Amygdala (tissue), 56 donors: ENCODE measurements around the gene VAMP2.

Experiments
- DNase-seq, 56 donors: peaks; one replicate each; lab custom pipeline; 2025; lab: John Stamatoyannopoulos, UW

VAMP2 gene

GRCh38 chr17:8126491-8127066, 36.2 kb downstream of the VAMP2 start:
- DNase-seq, result peak in 15 of 56 donors; percentile 10 to 68 (median 35)

DNA sequence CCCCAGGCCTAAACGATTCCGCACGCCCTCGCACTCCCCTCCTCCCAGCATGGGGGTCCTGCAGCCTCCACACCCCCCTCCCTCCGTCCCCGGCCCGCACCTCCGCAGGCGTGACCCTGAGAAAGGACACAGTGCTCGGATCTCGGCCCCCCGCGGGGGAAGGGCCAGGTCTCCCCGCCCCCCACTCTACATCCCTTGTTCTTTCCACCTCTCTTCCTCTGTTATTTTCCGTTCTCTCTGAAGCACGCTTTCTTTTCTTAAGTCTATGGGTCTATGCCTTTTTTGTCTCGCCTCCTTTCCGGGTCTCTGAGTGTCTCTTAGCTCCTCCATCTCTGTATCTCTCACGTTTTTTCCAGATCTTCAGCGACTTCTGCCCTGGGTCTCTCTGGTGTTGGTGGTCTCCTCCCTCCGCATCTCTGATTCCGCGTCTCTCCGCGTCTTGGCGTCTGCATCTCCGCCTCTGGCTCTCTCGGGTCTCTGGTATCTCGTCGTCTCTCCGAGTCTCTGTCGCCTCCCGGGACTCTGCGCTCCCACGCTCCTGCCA, 36.7 kb downstream of the VAMP2 start:
- DNase-seq, result peak in 4 of 56 donors; percentile 52 to 68 (median 60)

DNA sequence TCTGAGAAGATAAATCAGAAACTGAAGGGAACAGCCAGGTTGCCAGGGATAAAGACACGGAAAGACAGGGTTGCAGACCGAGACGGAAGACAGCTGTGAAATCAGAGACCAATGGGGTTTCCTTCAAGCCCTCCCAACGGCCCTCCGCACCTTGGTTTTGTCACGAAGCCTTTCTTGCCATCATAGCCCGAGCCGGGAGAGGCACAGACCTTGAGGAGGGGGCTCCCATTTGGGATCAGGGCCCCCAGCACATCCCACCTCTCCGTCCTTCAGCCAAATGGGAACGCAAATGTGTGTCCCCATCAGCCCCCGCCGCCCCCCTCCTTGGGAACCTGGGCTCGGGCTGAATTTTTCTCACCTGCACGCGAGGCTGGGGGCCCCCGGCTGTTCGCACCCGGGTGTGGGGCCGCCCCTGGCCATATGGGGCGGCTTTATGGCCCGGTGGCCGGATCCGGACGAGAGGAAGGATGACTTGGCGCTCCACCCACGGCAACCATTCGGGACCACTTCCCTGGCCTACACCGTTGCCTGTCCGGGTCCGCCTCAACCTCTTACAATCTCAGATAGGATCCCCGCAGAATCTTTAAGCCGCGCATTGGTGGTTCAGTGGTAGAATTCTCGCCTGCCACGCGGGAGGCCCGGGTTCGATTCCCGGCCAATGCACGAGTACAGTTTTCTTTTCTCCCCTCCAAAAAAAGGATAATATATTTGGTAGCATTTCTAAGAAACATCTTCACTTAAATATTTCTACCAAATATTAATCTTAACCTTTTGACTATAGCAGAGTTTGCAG, 37.4 kb downstream of the VAMP2 start:
- peak in 52 of 56 donors; percentile 26 to 92 (median 69) for DNase-seq

DNA sequence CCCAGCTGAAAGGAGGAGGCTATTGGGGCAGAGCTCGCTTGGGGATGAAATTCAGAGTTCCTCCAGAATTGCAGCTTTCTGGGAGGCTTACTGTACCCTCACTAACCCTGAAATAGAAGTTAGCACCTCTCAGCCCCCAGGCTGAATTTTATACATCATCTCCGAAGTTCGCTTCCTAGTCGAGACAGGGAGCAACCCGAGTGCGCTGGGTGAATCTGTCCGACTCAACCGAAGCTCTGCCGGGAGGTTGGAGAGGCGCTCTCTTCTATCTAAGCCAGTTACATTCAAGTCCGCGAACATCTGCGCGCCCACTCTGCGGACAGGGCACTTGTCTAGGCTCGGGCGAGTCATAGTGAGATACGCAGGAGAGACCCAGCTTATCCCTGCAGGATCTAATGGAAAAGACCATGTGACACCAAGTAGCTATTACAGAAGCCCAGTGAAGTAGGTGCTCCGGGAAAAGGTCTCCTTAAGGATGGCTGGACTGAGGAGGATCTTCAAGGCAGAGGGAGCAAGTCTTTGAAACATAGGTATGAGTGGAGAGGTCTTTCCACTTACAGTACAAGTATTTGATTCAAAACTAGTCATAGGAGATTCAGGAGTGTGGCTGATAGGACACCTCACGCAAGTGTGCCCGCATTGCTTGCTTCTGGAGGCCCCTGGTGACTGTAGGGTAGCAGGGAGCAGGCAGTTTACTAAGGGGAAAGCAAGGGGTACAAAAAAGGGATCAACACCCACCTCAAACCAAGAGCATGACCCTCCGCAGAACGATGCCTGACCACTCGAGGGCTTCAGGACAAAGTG, 38.2 kb downstream of the VAMP2 start:
- peak in 6 of 56 donors; percentile 4 to 34 (median 20) for DNase-seq

GRCh38 chr17:8123695-8124349, 38.9 kb downstream of the VAMP2 start, which contains the start of gene HES7:
Gene HES7, minus strand, starts transcription at chr17:8124106. Its CDS starts 22 bp downstream, at chr17:8124084.
- no peak for DNase-seq

- DNase-seq, result peak in 6 of 56 donors; percentile 9 to 50 (median 29)
Measured at GRCh38 chr17:8122924-8123694, 39.6 kb downstream of the VAMP2 start.

DNA sequence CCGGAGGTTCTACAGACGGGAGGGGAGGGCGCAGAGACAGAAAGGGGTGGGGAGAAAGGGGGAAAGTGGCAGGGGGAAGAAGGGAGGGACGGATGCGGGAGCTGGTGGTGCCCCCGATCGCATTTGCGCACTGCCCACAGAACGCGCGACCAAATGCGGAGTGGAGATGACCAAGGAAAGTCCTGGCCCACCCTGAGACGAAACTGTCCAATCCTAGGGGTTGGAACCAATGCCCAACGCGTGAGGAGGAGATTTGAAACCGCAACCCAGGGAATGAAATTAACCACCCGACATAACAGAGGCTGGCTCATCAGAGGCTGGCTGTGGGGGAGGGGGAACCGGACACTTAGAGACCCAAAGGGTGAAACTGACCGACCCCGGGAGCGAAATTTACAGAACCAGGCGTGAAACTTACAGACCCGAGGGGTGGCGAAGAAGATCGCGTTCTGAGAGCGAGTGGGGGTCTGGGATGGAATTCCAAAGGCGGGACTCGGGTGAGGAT, 40.3 kb downstream of the VAMP2 start:
- peak in 5 of 56 donors; percentile 30 to 50 (median 42) for DNase-seq

- peak in 44 of 56 donors; percentile 10 to 82 (median 58) for DNase-seq
Measured at GRCh38 chr17:8121681-8122421, 40.9 kb downstream of the VAMP2 start.

- peak in 3 of 56 donors; percentile 52 to 71 (median 69) for DNase-seq
Measured at GRCh38 chr17:8121407-8121680, 41.4 kb downstream of the VAMP2 start.

GRCh38 chr17:8120520-8121406, 42.0 kb downstream of the VAMP2 start:
- peak in 37 of 56 donors; percentile 15 to 81 (median 57) for DNase-seq

GRCh38 chr17:8119581-8120519, 42.9 kb downstream of the VAMP2 start:
- peak in 53 of 56 donors; percentile 18 to 89 (median 71) for DNase-seq

DNA sequence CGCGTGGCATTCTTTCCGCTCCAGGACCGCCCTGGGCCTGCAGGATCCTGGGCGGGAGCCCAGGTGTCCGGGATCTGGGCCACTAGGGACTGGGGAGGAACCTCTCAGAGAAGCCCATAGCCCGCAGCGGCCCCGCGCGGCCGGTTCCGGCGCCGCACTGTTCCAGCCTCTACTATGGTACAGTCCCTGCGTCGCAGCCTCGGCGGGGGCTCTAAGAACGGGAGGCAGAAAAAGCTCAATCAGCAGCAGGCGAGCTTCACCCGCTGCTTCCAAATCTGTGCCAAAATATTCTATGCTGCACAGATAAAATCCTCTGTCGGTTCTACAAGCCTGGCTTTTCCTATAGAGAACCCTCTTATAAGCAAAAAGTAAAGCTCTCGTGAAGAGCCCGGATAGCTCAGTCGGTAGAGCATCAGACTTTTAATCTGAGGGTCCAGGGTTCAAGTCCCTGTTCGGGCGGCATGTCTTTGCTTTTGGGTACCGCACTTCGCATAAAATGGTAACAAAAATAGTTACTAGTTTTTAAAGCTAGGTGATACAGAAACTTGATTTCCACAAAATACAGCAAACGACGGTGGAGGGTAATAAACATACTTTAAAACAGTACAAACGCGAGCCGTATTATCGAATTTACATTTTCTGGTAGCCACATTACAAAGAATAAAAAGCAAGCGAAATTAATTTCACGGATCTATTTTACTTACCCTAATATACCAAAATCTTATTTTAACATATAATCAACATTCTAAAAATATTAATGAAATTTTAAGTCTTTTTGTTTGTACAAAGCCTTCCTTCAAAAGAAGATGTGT, 43.8 kb downstream of the VAMP2 start:
- peak; percentile 27 to 92 (median 80) for DNase-seq

DNA sequence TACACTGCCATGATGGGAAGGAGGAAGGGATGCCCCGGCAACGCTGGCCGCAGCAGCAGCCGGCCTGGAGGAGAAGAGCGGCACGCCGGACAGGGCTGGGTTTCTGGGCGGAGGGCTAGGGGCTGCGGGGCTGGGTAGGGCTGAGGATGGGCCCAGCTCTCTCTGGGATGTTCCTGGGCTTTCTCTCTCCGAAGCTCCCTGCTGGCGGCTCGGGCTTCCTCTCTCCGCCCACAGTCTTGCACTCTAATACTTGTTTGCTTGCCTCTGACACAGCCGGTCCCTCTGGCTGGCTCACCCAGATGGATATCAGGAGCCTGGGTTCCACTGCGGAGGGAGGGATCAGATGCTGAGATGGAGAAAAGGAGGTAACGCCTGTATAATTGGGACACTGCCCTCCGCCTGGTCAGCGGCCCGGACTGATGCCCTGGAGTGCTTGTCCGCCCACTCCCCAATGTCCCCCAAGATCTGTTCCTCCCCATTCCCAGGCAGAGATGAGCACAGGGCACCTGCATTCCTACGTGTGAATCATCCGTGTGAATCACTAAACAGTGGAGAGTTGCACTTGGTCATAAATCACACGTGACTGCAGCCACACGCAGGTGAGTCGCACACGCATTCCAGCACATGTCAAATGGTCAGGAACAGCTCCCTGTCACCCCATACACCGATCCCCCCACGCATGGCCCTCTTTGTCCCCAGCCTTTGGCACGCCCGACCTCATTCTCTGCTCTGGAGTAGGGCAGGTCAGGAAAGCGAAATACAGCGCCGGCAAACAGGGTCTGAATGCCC, 44.6 kb downstream of the VAMP2 start, which contains the start of gene ALOXE3:
TSS of gene ALOXE3 (minus strand) at position 535 of the 789 bp plus-strand sequence. CDS start at position 11, 524 bp downstream.
- DNase-seq, result peak in 11 of 56 donors; percentile 17 to 78 (median 40)

DNA sequence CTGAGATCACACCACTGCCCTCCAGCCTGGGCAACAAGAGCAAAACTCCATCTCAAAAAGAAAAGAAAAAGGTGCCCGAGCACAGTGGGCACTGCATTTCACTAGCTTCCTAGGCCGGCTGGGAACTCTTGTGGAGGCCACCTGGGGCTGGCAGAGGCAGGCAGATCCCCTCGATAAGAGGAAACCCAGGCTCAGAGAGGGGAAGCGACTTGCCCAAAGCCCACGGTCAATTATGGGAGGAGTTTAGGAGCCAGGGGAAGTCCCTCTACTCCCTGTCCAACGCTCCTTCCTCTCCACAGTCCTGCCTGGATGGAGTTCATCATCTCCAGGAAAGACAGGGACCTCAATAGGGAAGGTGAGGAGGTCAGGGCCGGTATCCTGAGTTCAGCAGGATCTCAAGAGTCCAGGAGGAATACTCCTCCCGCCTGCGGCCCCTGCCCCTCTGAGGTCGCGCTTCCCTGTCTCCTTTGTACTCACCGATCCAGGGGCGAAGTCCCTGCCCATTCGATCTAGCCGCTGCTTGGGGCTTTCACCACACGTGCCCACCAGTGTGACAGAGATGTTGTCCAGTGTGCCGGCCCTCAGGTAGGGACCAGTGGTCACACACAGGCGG, 45.3 kb downstream of the VAMP2 start:
- no peak for DNase-seq
